DMS 273 (cell line): ENCODE measurements around the gene FLT1.

Source experiments
- DNase-seq: peaks from one replicate; lab custom pipeline; 2025; ENCODE audit not compliant: unreplicated experiment; lab: John Stamatoyannopoulos, UW

The FLT1 gene

DNA sequence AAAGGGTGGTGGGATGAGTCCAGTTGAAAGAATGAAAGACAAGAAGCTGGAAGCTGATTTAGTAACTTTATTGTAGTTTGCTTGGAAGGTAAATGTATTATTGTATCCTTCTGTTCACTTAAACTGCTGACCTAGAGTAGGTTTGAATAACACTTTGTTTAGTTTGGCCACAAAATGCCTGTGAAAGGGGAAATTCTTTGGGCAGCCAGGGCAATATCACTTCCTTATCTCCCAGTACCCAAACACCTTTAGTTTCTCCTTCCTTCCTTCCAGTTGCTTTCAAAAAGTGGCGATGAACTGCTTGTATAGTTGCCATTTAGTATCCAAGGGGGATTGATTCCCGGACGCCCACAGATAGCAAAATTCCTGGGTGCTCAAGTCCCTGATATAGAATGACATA is 236.5 kb downstream of the FLT1 start:
- DNase-seq: no peak

DNA sequence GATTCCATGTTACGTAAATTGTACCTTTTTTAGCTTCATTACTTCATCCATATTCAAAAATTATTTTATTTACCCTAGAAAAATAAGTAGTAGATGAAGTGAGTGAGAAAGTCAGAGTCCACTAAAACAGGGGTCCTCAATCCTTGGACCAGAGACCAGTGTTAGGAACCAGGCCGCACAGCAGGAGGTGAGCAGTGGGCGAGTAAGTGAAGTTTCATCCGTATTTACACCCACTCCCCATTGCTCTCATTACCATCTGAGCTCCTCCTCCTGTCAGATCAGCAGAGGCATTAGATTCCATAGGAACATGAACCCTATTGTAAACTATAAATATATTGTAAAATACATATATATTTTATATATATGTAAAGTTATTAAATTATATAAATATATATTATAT is 237.6 kb downstream of the FLT1 start:
- no peak for DNase-seq

DNA sequence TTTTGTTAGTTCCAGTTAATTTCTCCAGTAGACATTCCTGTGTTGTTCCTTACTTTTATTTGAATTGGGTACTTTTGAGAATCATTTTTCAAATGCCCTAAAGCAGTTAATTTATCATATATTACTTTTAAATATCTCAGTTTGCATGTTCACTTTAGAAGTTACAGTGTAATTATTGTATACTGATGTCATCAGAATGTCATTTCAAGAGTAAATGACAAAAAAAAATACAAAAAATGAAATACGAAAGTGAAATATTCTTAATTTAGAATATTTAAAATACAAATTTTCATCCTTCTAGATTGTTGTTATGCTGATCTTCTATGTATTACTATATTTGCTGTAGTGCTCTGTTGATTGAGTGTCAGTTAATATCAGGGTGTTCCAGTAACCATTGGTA is 242.4 kb downstream of the FLT1 start:
- no peak for DNase-seq

DNA sequence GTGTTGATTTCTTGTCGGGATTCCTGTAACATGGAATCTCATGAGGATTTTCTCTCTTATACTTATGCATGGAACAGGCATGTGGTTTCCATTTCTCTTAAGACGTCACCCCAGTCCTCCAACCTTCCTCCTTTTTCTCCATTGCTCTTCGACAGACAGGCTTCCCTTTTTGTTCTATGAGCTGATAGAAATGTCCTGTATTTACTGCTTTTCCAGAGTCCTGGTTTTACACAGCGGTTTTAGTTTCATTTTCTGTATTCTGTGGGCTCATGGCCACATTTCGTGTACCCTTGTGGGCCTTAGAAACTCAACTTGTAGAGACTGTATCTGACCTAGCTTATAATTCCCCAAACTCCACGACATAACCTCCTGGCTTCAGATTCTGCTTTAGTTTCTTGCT is 243.5 kb downstream of the FLT1 start:
- no peak for DNase-seq

DNA sequence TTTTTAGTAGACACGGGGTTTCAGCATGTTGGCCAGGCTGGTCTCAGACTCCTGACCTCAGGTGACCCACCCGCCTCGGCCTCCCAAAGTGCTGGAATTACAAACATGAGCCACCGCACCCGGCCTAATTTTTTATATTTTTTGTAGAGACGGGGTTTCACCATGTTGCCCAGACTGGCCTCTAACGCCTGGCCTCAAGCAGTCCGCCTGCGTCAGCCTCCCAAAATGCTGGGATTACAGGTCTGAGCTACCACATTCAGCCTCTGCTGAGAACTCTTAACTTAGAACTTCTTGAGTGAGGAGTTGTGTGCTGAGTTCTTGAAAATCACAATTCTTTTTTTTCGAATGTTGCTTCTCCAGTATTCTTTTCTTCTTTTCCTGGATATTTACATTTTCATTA is 244.4 kb downstream of the FLT1 start:
- no peak for DNase-seq
